ENCODE data around the gene TFCP2L1.
"Not testable (repeated sequence)": the region's sequence is repeated elsewhere in the genome, so short reads cannot be mapped to it uniquely, and the experiment has no call there.

Gene TFCP2L1

DNA sequence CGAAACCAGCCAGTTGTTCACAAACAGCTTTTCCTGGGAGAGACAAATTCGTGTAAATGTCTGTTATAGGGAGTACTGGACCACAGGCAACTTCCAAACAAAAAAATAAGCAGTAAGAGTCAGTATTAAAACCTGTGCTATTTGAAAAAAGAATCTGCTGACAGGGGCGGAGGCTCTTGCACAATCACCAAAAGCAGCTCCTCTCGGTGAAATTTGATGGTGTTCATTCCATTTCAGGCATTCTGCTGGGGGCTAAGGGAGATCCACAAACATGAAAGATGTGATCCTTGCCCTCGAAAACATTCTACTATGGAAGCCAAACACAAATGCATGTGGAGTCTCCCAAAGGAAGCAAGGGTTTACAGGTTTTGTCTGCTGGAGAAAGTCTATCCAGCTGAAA is 45.0 kb downstream of the TFCP2L1 start:
- DNase-seq, result no peak

DNA sequence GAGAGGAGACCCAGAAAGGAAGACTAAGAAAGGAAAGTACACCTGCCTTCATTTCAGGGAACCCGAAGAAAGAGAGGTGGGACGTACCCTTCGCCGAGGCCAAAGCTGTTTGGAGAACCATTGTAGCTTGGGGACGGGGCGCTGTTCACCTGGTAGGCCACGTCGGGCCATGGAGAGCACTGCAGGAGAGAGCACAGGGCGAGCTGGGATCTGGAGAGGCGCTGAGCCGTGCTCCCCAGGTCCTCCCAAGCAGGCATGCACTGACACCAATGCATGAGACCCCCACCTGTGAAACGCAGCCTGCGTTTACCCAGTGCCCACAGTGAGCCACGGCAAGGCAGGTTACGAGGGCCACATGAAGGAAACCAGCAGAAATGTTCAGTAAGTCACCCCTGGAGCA is 45.5 kb downstream of the TFCP2L1 start:
- DNase-seq, result no peak

DNA sequence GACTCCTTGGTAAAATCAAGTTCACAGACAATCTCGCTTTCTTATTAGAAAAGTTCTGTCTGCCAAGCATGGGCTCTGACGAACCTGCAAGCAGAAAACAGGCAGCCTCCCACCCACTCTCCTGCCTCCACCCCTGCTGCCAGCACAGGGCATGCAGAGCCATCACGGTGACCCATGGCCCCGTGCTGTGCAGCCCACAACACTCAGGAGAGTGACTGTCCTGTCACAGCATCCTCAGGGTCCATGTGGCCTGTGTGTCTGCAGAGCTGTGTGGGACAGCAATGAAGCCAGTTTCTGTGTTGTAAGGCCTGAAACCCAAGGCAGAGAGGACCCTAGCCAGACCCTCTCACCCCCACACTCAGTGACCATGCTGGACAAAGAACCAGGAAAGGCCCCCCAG is 46.2 kb downstream of the TFCP2L1 start:
- no peak for DNase-seq

DNA sequence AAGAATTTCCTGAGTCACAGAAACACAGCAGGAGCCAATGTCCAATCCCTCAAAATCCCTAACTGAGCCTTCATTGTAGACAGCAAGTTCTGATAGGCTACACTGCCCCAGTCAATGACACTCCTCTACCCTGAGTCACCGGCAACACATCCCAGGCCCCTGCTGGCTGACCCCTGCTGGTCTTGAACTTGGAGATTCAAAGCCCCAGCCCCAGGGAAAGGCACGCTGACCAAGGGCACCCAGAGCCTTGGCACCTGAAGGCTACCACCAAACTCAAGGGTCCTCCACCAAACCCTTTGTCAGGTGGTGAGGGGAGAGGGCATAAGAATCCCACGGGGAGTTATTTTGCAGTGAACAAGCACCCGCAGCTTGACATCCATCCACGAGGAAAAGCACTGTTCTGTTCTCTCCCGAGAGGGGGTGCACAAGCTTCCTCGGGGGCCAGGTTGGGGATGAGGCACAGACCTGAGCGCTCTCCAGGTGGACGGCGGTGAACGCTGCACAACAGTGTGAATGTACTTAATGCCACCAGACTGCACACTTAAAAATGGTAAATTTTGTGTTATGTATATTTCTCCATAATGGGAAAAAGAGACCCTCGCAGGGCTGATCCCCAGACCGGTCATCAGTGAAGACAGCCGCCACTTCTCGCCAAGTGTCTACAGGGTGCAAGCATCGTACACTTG is 46.9 kb downstream of the TFCP2L1 start:
- DNase-seq, result no peak

DNA sequence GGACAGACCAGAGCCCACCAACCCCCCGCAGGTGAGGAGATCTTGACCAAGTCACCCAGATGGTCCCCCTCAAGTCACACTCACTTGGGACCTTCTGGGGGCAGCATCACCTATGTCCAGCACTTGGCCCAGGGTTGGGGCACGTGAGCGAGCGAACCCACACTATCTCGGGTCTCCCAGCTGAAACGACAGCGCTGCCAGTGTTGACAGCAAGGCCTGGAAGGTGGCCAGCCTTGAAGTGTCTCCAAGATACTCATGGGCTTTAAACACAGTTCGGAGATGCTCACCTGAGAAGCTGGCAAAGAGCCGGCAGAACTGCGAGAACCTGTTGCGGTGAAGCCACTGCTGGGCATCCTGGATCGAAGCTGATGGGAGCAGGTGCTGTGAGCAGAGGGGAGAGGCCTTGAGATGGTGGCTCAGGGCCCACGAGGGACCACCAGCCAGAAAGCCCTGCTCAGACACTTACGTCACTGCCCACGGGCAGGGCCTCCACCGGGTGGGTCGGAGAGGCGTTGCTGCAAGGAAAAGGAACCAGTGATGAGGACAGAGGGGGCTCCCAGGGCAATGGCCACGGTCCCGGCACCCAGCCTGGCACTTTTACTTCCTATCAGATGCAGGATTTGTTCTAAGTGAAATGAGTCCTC is 47.5 kb downstream of the TFCP2L1 start:
- DNase-seq, result no peak

DNA sequence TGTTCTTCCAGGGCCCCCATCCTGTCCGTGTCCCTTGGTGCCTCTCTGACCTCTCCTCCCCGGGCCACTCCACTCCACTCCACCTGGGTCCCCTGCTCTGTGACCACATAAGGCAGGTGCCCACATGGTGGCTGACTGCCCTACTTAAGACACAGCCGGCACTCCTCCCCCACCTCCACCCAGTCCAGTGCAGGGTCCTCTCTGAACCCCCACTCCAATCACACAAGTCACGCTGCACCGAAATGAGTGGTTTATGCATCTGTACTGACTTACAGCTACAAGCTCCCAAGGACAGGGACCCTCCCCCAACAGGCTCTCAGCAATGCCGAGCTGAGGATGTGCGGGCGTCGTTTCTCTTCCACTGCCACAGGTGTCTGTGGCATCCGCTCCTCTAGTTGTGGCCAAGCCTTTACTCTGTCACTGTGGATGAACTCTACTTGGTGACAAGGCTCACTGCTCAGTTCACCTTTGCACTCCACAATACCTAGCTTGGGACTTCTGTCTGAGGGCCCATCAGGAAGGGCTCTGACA is 48.3 kb downstream of the TFCP2L1 start:
- DNase-seq, result no peak

DNA sequence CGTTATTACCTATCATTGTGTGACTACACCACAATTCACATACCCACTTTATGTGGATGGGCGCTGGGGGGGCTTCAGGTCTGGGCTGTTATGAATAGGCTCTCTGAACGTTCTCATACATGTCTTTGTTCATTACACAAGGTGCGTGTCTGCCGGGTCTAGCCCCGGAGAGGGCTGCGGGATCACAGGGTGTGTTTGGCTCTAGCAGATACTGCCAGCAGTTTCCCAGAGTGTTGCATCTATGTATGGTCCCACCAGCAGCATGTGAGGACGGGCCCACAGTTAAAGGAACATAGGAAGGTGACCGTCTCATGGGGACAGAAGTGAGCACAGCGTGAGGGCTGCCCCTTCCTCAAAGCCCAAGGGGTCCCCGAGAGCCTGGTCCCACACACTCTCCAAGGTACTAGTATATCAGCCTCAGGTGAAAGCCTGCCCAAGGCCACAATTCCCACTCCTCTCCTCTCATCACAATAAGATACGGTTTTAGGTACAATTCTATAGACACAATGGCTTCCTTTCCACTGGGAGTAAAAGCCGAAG is 48.8 kb downstream of the TFCP2L1 start:
- no peak for DNase-seq

DNA sequence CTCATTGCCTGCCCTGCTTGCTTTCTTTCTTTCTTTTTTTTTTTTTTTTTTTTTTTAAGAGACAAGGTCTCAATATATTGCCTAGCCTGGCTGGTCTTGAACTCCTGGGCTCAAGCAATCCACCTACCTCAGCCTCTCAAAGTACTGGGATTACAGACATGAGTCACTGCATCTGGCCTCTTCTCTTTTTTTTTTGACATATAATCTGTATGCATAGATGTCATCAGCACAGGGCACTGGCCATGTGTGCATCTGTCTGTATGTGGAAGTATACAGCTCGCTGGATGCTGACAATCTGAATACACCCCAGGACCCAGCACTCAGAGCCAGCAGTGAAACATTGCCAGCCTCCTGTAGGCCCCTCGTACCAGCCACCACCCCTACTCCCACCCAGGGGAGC is 49.5 kb downstream of the TFCP2L1 start:
- no peak for DNase-seq

DNA sequence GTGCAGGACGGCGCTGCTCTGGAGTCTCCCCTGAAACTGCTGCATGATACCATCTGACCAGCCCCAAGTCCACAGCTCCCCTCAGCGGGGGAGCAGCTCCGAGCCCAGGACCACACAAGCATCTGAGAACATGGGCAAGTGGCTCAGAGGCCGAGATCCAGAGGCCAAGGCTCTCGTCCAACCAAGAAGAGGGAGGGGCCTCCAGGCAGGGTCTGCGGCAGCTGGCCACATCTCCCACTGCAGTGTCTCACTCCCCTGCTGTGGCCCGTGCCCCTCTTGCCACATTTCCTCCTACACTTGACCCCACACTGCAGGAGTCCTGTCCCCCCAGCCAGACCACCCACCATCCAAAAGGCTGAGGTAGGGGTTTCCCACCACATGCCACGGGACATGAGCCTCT is 50.2 kb downstream of the TFCP2L1 start:
- no peak for DNase-seq

DNA sequence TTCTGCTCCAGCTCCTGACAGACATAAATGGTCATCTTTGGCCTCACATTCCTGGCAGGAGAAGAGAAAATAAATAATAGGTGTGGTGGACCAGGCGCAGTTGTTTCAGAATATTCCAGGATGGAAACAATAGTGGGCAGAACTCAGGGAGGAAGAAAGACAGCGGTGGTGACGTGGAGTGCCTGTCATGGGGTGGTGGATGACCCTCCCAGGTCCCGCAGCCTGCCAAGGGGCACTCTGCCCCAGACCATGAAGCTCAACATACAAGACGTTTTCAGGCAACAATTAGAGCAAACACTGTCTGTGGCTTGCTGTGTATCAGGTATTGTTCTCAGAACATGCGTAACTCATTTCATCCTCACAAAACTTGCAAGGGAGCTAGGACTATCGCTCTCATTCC is 50.9 kb downstream of the TFCP2L1 start:
- no peak for DNase-seq

DNA sequence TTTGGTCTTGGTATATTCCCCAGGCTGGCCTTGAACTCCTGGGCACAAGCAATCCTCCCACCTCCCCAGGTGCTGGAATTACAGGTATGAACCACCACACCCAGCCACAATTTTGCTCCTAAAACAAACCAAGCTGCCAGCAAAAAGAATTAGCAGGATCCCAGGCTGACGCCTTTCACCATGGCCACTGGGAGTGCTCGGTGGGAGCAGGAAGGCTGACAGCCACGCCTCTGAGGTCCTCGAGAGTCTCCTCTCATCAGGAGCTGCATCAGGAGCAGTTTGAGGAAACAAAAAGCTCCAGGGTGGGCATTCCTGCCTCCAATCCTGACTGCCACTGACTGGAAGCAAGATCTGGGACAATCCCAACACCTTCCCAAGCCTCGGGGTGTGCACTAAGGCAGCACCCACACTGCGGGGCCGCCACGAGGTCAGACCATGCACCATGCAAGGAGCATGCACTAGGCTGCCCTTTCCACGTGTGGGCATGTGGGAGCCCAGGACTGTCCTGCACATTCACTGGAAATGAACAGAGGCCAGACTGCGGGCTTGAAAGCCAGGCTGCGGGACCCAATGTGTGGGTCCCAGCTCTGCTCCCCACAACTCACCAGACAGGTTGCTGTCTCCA is 51.4 kb downstream of the TFCP2L1 start:
- no peak for DNase-seq

DNA sequence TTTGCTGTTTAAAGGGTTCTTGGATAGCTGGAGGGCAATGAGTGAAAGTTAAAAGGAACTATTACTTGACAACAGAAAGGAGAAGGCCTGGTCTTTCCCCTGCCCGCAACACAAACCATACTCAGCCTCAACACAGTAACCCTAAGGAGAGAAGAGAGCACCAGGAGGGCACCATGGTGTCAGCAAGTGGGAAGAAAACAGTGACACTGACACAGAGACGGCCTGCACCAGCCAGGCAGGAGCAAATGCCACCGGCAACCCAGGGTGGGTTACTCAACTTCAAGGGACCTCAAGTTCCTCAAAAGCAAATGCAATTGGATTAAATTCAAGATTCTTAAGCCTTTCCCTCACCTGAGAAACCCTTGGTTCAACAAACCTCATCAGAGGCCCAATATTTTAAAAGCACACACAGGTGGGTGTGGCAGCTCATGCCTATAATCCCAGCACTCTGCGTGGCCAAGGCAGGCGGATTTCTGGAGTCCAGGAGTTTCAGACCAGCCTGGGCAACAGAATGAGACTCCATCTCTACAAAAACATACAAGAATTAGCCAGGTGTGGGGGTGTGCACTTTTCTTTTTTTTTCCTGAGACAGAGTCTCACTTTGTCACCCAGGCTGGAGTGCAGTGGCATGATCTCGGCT is 52.3 kb downstream of the TFCP2L1 start:
- no peak for DNase-seq

DNA sequence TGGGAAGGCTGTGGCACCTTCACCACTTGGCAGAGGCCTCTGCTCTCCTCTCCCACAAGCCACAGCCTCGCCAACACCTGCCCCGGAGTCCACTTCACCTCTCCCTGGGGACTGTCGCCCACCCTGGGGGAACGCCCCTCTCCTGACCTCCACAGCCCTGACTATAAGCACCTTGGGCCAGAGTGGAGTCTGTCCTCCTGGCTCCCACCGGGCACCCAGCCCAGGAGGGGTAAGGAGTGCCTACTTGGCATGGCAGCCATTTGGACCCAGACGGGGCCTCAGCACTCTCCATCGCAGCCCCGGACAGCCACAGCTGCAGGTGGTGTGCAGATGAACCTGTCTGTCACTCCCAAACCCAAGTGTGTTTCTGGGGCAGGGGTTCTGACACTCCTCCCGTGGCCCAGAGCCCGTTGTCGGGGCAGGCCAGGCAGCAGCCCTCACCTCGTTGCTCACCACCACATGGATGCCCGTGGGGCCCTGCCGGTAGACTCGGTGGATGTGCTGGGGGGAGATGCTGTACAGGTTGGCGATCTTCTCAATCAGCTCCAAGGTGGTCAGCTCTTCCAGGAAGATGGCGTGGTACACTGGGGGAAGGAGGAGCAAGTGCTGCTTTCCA is 53.5 kb downstream of the TFCP2L1 start:
- DNase-seq, result peak; percentile 38

DNA sequence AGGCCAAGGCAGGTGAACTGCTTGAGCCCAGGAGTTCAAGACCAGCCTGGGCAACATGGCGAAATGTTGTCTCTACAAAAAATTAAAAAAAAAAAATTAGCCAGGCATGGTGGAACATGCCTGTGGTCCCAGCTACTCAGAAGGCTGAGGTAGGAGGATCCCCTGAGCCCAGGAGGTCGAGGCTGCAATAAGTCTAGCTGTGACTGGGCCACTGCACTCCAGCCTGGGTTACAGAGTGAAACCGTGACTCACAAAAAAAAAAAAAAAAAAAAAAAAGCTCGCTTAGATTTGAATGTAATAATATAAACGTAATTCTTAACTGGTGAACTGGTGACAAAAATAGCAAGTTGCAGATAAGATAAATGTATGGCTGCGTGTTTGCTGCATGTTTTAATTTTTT is 56.5 kb downstream of the TFCP2L1 start:
- no peak for DNase-seq

DNA sequence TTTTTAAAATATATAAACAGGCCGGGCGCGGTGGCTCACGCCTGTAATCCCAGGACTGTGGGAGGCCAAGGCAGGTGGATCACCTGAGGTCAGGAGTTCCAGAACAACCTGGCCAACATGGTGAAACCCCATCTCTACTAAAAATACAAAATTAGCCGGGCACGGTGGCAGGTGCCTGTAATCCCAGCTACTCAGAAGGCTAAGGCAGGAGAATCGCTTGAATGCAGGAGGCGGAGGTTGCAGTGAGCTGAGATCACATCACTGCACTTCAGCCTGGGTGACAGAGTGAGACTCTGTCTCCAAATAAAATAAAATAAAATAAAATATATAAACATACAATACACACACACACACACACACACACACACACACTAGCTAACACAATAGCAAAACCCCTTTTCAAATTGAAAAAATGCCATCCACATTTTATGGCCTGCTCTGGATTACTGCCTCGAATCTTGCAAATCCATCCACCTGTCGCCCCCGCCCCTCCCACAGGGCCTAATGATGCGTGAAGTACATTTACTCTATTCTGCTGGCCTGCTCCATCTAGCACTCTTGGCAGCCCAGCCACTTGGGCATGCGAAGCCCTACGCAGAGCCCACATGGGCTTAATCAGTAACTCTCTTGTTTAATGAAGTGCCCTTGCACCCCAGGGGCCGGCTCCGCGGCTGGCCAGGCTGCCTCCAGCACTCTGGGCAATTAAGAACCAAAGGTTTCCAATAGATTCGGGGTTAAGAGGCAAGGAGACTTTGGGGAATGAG is 57.4 kb downstream of the TFCP2L1 start:
- peak; percentile 89 for DNase-seq

DNA sequence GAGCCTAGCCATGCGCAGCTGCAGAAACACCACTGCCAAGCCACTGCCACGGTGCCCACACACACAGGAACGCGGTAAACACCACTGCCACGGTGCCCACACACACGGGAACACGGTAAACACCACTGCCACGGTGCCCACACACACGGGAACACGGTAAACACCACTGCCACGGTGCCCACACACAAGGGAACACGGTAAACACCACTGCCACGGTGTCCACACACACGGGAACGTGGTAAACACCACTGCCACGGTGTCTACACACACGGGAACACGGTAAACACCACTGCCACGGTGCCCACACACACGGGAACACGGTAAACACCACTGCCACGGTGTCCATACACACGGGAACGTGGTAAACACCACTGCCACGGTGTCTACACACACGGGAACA is 59.3 kb downstream of the TFCP2L1 start:
- not testable (repeated sequence) for DNase-seq

DNA sequence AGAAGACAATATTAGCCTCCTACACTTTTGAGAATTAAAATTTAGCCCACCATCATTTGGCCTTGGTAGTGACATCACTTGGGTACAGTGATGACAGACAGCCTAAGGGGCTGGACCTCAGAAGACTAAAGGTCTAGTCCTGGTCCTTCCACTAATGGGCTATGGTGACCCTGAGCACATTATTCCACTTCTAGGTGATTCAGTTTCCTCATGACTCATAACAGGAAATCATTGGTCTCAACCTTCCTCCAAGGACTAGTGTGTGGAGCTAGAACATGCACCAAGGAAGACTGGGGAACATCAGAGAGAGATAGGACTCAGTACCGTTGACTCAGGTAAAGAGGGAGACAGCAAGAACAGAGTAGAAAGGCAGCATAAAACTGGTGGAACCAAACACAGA is 64.0 kb downstream of the TFCP2L1 start:
- no peak for DNase-seq

DNA sequence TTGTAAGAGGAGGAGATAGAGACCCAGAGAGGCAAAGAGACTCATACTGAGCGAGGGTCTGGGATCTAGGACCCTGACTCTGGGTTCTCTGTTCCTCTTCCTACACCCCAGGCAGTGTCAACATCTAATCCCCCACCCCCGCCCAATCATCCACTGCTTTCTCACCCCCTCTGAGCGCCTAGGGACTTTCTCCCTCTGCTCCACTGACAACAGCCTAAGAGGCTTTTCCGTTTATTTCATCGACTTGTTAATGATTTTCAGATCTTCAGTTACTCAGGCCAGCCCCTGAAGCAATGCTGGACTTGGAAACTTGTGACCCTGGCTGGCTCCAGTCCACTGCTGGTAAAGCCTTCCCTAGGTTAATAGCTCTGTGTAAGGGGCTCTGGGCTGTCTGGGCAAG is 65.1 kb downstream of the TFCP2L1 start:
- DNase-seq, result no peak

DNA sequence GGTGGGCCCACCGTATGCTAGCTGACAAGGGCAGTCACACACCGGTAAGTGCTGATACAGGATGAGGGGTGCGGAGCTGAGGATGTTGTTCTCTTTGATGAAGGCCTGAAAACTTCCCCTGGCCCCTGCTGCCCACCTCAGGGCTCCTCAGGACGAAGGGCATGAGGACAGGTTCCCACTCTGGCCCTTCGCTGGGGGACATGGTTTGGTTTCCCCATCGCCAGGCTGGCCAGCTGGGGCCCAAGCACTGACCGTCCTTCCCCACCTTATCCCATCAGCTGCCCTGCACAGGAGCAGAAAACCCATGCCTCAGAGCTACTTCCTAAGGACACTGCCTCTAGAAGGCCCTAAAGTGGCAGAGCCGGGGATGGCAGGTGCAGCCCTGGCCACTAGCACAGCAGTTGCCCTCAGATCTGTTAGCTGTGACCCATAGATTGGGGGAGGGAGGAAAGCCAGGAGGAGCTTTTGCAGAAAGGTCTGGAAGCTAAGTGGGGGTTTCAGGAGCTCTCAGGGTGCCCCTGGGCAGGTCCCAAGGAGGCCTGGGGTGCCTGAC is 66.5 kb downstream of the TFCP2L1 start:
- no peak for DNase-seq

DNA sequence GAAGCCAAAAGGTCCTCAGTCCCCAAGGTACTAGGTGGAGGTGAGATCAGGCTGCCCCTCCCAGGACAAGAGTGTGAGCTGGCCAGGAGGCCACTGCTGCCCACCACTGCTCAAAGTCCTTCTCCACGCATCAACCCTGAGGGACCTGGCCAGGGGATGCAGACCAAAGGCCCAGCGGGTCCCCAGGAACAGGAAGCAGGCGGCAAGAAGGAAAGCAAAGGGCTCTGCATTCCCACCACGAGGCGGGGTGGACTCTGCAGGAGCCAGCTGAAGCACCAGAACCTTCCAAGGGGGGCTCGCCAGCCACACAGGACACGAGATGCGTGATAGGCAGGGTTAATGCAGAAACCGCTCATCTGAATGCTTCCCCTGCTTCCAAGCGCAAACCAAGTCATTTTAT is 67.4 kb downstream of the TFCP2L1 start:
- no peak for DNase-seq

DNA sequence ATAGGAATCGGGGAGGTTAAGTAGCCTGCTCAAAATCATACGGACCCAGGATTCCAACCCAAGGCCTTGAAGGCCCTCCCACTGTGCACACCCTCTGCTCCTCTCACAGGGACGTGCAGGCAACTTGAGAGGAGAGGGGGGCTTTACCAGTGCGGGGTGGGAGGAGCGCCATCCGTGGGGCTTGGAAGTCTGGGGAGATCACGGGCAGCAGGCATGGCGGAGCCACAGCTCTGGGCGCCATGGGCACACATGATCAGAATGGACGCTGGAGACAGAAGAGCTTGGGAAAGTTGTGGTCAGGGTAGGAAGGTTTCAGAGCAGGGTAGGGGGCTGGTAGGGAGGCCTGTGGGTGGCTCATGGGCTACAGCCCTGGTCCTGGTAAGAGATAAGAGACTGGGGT is 70.7 kb downstream of the TFCP2L1 start:
- no peak for DNase-seq

DNA sequence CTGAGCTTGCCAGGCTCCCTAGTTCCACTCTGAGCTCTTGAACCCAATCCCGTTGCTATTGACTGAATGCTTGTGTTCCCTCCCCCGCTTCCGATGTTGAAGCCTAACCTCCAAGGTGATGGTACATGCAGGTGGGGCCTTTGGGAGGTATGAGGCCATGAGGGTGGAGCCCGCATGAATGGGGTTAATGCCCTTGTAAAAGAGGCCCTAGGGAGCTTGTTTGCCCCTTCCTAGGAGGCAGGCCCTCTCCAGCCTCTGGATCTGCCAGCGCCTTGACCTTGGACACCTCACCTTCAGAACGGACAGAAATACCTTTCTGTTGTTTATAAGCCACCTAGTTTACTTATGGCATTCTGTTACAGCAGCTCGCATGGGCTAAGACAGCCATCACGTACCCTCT is 71.6 kb downstream of the TFCP2L1 start:
- DNase-seq, result no peak
